ENCODE measurements around the gene CALM3.

DNA sequence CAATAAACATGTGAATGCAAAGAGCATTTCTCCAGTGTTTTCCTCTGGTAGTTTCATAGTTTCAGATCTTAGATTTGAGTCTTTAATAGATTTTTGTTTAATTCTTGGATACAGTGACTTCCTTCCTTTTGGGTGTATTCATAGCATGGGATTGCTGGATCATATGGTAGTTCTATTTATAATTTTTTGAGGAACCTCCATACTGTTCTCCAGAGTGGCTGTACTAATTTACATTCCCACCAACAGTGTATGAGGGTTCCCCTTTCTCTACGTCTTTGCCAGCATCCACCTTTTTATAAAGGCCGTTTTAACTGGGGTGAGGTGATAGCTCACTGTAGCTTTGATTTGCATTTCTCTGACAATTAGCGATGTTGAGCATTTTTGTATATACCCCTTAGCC lies 9.3 kb upstream of the CALM3 start:
- TF ChIP-seq POLR2A (IDR thresholded peaks at IDR 0.05), result no peak
- TF ChIP-seq, protein P1, sequence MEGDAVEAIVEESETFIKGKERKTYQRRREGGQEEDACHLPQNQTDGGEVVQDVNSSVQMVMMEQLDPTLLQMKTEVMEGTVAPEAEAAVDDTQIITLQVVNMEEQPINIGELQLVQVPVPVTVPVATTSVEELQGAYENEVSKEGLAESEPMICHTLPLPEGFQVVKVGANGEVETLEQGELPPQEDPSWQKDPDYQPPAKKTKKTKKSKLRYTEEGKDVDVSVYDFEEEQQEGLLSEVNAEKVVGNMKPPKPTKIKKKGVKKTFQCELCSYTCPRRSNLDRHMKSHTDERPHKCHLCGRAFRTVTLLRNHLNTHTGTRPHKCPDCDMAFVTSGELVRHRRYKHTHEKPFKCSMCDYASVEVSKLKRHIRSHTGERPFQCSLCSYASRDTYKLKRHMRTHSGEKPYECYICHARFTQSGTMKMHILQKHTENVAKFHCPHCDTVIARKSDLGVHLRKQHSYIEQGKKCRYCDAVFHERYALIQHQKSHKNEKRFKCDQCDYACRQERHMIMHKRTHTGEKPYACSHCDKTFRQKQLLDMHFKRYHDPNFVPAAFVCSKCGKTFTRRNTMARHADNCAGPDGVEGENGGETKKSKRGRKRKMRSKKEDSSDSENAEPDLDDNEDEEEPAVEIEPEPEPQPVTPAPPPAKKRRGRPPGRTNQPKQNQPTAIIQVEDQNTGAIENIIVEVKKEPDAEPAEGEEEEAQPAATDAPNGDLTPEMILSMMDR (IDR thresholded peaks at IDR 0.05), result no peak
